Endothelial cell of umbilical vein (primary cell): ENCODE results near the gene SLC25A28. TPM values are rescaled to one million over a fixed set of nuclear protein-coding genes. Genes with fewer than 3 reads are reported as not detected.

Experiments
- BruUV-seq: library from RNA; stranded (reverse); fragments of 400-500 nt; replicated peaks from 2 replicates; lab custom pipeline; 2021; lab: Mats Ljungman, UMichigan
- CTCF ChIA-PET: fragments of 300-600, 350-600 bp; sonication (Branson Sonifier 250); formaldehyde crosslinking; loops from one replicate; lab custom pipeline; 2021; ENCODE audit warnings: antibody characterized with exemption, inconsistent platforms; lab: Charles Lee
- POLR2A ChIA-PET: fragments of 300-600, 350-600 bp; sonication (Branson Sonifier 250); formaldehyde crosslinking; loops from one replicate; lab custom pipeline; 2021; ENCODE audit warnings: antibody characterized with exemption, inconsistent platforms; lab: Charles Lee
- DNase-seq: peaks from one replicate; pipeline ENCODE4 v3.0.0-alpha.2; 2011; ENCODE audit warnings: low read depth, low spot score
- FAIRE-seq: peaks from 2 replicates; lab custom pipeline; 2011; peaks lifted over from hg19 to GRCh38; lab: Jason Lieb, UNC
- H2AFZ ChIP-seq: 2 replicates; pipeline ENCODE4 v1.6.0; 2012; ENCODE audit warnings: low read depth, low read length, control low read depth, inconsistent platforms
- H3K27ac ChIP-seq: 2 replicates; pipeline ENCODE4 v1.5.1; 2011; ENCODE audit warnings: low read depth, mild to moderate bottlenecking, control low read depth, low read length, moderate library complexity; ENCODE audit not compliant: insufficient read depth
- H3K27me3 ChIP-seq, 2 experiments: 2 replicates each; pipeline versions ENCODE4 v1.6.0 to v1.6.1; 2011; ENCODE audit warnings: low read length in 2 of 2, mixed read lengths in 1 of 2; ENCODE audit not compliant: control insufficient read depth in 2 of 2, insufficient read depth in 2 of 2
- H3K36me3 ChIP-seq, 2 experiments: 2 replicates in 1 of 2; 3 replicates in 1 of 2; pipeline ENCODE4 v1.5.1; 2011; ENCODE audit warnings: low read length in 2 of 2, mild to moderate bottlenecking in 1 of 2, moderate library complexity in 1 of 2; ENCODE audit not compliant: control insufficient read depth in 2 of 2, insufficient read depth in 2 of 2; ENCODE audit errors: extremely low read depth in 1 of 2
- H3K4me1 ChIP-seq: 3 replicates; pipeline ENCODE4 v1.5.1; 2011; ENCODE audit warnings: mild to moderate bottlenecking, low read length; ENCODE audit not compliant: control insufficient read depth, insufficient read depth; ENCODE audit errors: extremely low read depth
- H3K4me2 ChIP-seq: 2 replicates; pipeline ENCODE4 v1.6.1; 2011; ENCODE audit warnings: low read length, control low read depth, mixed read lengths; ENCODE audit not compliant: insufficient read depth
- H3K4me3 ChIP-seq, 3 experiments: fragments of 200-600 bp in 1 of 3; sonication (generic), shearing (Covaris generic) in 1 of 3; replicated peaks in 1 of 3; 2 replicates each; pipeline ENCODE4 v1.5.1; 2011 to 2016; ENCODE audit warnings: control low read depth in 3 of 3, low read length in 3 of 3, mild to moderate bottlenecking in 2 of 3, inconsistent platforms in 1 of 3, low read depth in 1 of 3, moderate library complexity in 1 of 3; ENCODE audit not compliant: insufficient read depth in 1 of 3
- H3K79me2 ChIP-seq: 2 replicates; pipeline ENCODE4 v1.6.0; 2012; ENCODE audit warnings: low read length, inconsistent platforms; ENCODE audit not compliant: control insufficient read depth, insufficient read depth
- H3K9ac ChIP-seq: replicated peaks from 2 replicates; pipeline ENCODE3; 2011; ENCODE audit warnings: low read length, control low read depth; ENCODE audit not compliant: insufficient read depth; ENCODE audit errors: extremely low read depth
- H3K9me1 ChIP-seq: replicated peaks from 3 replicates; pipeline ENCODE4 v1.6.0; 2011; ENCODE audit warnings: mild to moderate bottlenecking, low read length; ENCODE audit not compliant: control insufficient read depth, insufficient read depth; ENCODE audit errors: extremely low read depth
- H3K9me3 ChIP-seq: replicated peaks from 2 replicates; pipeline ENCODE4 v1.5.1; 2012; ENCODE audit warnings: low read length, inconsistent platforms; ENCODE audit not compliant: control insufficient read depth, insufficient read depth
- H4K20me1 ChIP-seq: replicated peaks from 2 replicates; pipeline ENCODE3; 2011; ENCODE audit warnings: mild to moderate bottlenecking, low read length; ENCODE audit not compliant: control insufficient read depth, insufficient read depth; ENCODE audit errors: extremely low read depth
- CTCF ChIP-seq, 2 donors: IDR thresholded peaks; 1 replicate in 1 of 2; 2 replicates in 1 of 2; pipeline ENCODE4 v1.5.1; 2011; ENCODE audit warnings: low read length in 2 of 2, mild to moderate bottlenecking in 2 of 2, moderate library complexity in 2 of 2, control low read depth in 1 of 2, inconsistent platforms in 1 of 2, low read depth in 1 of 2; ENCODE audit not compliant: insufficient read depth in 1 of 2; ENCODE audit errors: extremely low read depth in 1 of 2
- EZH2 ChIP-seq: IDR thresholded peaks from 2 replicates; pipeline ENCODE4 v1.6.1; 2012; ENCODE audit warnings: borderline replicate concordance, low read depth, mild to moderate bottlenecking, moderate library complexity, low read length, inconsistent platforms; ENCODE audit not compliant: severe bottlenecking
- FOS ChIP-seq: IDR thresholded peaks from 2 replicates; pipeline ENCODE4 v1.6.1; 2011; ENCODE audit warnings: mild to moderate bottlenecking, low read length, moderate library complexity, borderline replicate concordance; ENCODE audit not compliant: insufficient read depth
- GATA2 ChIP-seq: IDR thresholded peaks from 2 replicates; pipeline ENCODE4 v1.7.0; 2011; ENCODE audit warnings: low read depth, mild to moderate bottlenecking, moderate library complexity, mixed read lengths, low read length; ENCODE audit not compliant: insufficient read length, insufficient read depth
- JUN ChIP-seq: IDR thresholded peaks from 2 replicates; pipeline ENCODE4 v1.6.1; 2011; ENCODE audit warnings: borderline replicate concordance, low read depth; ENCODE audit not compliant: insufficient read length, insufficient read depth
- MAX ChIP-seq: IDR thresholded peaks from 2 replicates; pipeline ENCODE4 v1.6.1; 2011; ENCODE audit not compliant: insufficient read depth, insufficient read length
- MYC ChIP-seq: IDR thresholded peaks from one replicate; pipeline ENCODE4 v1.6.1; 2011; ENCODE audit warnings: mild to moderate bottlenecking, low read depth, low read length
- POLR2A ChIP-seq: IDR thresholded peaks from 2 replicates; pipeline ENCODE4 v1.6.1; 2012; ENCODE audit warnings: low read depth, mild to moderate bottlenecking, control low read depth, low read length
- POLR2AphosphoS5 ChIP-seq: IDR thresholded peaks from 2 replicates; pipeline ENCODE4 v1.6.1; 2012; ENCODE audit warnings: low read depth, mild to moderate bottlenecking, control low read depth, low read length, moderate library complexity; ENCODE audit not compliant: insufficient read depth
- dilution Hi-C: fragments of 300-500 bp; cut with MboI; formaldehyde crosslinking; loops from one replicate; pipeline ENCODE4 v1.15.0; 2019; ENCODE audit warnings: low sequenced_read_pairs; ENCODE audit not compliant: extremely low pct_ligation_motif_present
- intact Hi-C: fragments of 100-400 bp; cut with micrococcal nuclease; formaldehyde crosslinking; loops from one replicate; pipeline ENCODE4 v1.10.0; 2022
- polyA plus RNA-seq, 4 experiments: library from polyadenylated mRNA; depleted of rRNA in 3 of 4; stranded (reverse) in 3 of 4; unstranded in 1 of 4; fragments of >200 nt; gene quantifications; 2 replicates each; pipeline versions ENCODE4 v1.2.1 to v1.2.3, GENCODE V29; 2011 to 2012; ENCODE audit warnings: missing spikeins in 1 of 4
- total RNA-seq: library from RNA; stranded (reverse); gene quantifications from 2 replicates; pipeline ENCODE4 v1.2.3, GENCODE V29; 2021

SLC25A28 gene
- total and polyA plus RNA-seq, 2 donors (not counting 3 experiments of a cell fraction or from before 2014, with no cell fraction given) = 33.7 to 38.8 TPM

DNA sequence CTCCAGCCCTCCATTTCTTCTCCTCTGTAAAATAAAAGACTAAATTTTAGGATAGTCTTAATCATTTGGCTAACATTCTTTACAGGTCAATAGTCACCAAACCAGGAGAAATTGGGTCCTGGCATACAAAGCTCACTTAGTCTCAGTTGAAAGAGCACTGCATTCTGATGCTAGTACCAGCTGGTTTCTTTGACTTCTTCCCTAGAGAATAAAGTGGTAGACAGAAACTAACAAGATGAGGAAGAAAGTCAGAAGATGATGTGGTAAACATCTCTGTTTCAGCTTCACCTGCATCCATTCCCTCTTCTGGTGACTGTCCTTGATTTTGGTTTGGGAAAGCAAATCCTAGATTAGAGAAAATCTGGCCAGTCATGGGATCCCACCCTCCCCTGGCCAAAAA, 50.3 kb downstream of the SLC25A28 start:
- POLR2A ChIA-PET = no interaction called here
- CTCF ChIA-PET = no interaction called here
- no peaks in the 10 kb centered on the region for H3K9me3 ChIP-seq
- FAIRE-seq = no peak
- no peak overlapping the region for H3K4me3 ChIP-seq
- H3K79me2 ChIP-seq = no peaks in the 10 kb centered on the region
- dilution Hi-C loops (no loop called here), intact Hi-C loops (no loop called here)
- H4K20me1 ChIP-seq = no peaks in the 10 kb centered on the region
- no peak overlapping the region for H3K4me2 ChIP-seq
- H3K9ac ChIP-seq = no peak overlapping the region
- no peaks in the 10 kb centered on the region for H3K9me1 ChIP-seq
- H3K27ac ChIP-seq = no peak overlapping the region
- no peak for DNase-seq
- H2AFZ ChIP-seq = no peak overlapping the region
- TF ChIP-seq JUN (no peak), MYC (no peak), POLR2AphosphoS5 (no peak), GATA2 (no peak), MAX (no peak), FOS (no peak), POLR2A (no peak), CTCF (IDR thresholded peaks at IDR 0.05; ENCODE audit: extremely low read depth in 1 of 2, insufficient read depth in 1 of 2, low read depth in 1 of 2, low read length in 2 of 2) (no peak), EZH2 (no peak)
- no TSS peak for BruUV-seq
- H3K36me3 ChIP-seq = no peaks in the 10 kb centered on the region
- H3K27me3 ChIP-seq = peaks cover 3 to 8% of the 10 kb centered on the region in 2 experiments
- no peaks in the 10 kb centered on the region for H3K4me1 ChIP-seq
